ENCODE data around the gene CTIF. TPM values are rescaled to one million over a fixed set of nuclear protein-coding genes. Genes with fewer than 3 reads are reported as not detected.

CTIF gene
- total RNA-seq, 1 donor from 2014 or later: 51.5 TPM

GRCh38 chr18:48844271-48844670, 305.4 kb downstream of the CTIF start:
- H3K27ac Mint-ChIP-seq (ENCODE audit: unreplicated experiment): no peak overlapping the region
- no peak overlapping the region for H3K4me3 Mint-ChIP-seq (ENCODE audit: unreplicated experiment)
- peaks cover 6% of the 10 kb centered on the region for H3K36me3 Mint-ChIP-seq (ENCODE audit: low read depth, unreplicated experiment)
- TF ChIP-seq, protein P1, sequence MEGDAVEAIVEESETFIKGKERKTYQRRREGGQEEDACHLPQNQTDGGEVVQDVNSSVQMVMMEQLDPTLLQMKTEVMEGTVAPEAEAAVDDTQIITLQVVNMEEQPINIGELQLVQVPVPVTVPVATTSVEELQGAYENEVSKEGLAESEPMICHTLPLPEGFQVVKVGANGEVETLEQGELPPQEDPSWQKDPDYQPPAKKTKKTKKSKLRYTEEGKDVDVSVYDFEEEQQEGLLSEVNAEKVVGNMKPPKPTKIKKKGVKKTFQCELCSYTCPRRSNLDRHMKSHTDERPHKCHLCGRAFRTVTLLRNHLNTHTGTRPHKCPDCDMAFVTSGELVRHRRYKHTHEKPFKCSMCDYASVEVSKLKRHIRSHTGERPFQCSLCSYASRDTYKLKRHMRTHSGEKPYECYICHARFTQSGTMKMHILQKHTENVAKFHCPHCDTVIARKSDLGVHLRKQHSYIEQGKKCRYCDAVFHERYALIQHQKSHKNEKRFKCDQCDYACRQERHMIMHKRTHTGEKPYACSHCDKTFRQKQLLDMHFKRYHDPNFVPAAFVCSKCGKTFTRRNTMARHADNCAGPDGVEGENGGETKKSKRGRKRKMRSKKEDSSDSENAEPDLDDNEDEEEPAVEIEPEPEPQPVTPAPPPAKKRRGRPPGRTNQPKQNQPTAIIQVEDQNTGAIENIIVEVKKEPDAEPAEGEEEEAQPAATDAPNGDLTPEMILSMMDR (IDR thresholded peaks at IDR 0.05; ENCODE audit: unreplicated experiment): no peak
- H3K27me3 Mint-ChIP-seq (ENCODE audit: unreplicated experiment): peaks cover 28% of the 10 kb centered on the region
- no peak for DNase-seq (ENCODE audit: low spot score)
- H3K9me3 Mint-ChIP-seq (ENCODE audit: unreplicated experiment): no peaks in the 10 kb centered on the region
- H3K4me1 Mint-ChIP-seq (ENCODE audit: unreplicated experiment): peaks cover 60% of the 10 kb centered on the region

DNA sequence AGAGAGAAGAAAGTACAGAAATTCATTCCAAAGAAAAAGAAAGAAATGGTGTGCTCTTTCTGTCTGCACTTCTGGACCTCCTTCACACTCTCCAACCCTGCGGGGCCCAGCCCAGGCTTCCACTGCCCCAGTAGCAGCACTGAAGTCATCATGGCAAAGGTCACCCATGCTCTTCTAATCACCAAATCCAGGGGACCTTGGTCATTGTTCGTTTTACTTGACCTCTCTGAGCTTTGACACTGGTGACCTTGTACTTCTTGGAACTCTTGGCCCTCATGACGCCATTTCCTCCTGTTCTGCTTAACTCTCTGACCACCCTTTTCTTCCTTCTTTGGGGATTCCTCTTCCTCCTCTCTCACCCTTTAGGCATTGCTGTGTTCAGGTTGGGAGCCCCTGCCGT, 306.3 kb downstream of the CTIF start:
- H3K4me3 Mint-ChIP-seq (ENCODE audit: unreplicated experiment): no peak overlapping the region
- no peak for DNase-seq (ENCODE audit: low spot score)

DNA sequence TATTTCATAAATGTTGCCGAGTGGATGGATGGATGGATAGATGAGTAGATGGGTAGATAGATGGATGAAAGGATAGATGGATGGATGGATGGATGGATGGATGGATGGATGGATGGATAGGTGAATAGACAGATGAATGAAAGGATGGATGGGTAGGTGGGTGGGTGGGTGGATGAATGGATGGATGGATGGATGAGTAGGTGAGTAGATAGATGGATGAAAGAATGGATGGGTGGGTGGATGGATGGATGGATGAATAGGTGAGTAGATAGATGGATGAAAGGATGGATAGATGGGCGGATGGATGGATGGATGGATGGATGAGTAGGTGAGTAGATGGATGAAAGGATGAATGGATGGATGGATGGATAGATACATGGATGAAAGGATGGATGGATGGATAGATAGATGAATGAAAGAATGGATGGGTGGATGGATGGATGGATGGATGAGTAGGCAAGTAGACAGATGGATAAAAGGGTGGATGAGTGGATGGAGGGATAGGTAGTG, 307.6 kb downstream of the CTIF start:
- TF ChIP-seq, protein P1 (IDR thresholded peaks at IDR 0.05; ENCODE audit: unreplicated experiment): no peak
- Mint-ChIP-seq H3K27me3 (ENCODE audit: unreplicated experiment) (peaks cover 24% of the 10 kb centered on the region), H3K4me3 (ENCODE audit: unreplicated experiment) (peak overlapping the region; percentile 0), H3K27ac (ENCODE audit: unreplicated experiment) (no peak overlapping the region), H3K9me3 (ENCODE audit: unreplicated experiment) (no peaks in the 10 kb centered on the region), H3K4me1 (ENCODE audit: unreplicated experiment) (peaks cover 65% of the 10 kb centered on the region), H3K36me3 (ENCODE audit: low read depth, unreplicated experiment) (peaks cover 12% of the 10 kb centered on the region)
- DNase-seq (ENCODE audit: low spot score): no peak

More for the DNA sequence above, 306.3 kb downstream of the CTIF start:
- no peak overlapping the region for H3K27ac Mint-ChIP-seq (ENCODE audit: unreplicated experiment)
- H3K9me3 Mint-ChIP-seq (ENCODE audit: unreplicated experiment): no peaks in the 10 kb centered on the region
- H3K4me1 Mint-ChIP-seq (ENCODE audit: unreplicated experiment): peaks cover 56% of the 10 kb centered on the region
- peaks cover 10% of the 10 kb centered on the region for H3K36me3 Mint-ChIP-seq (ENCODE audit: low read depth, unreplicated experiment)
- TF ChIP-seq, protein P1 (IDR thresholded peaks at IDR 0.05; ENCODE audit: unreplicated experiment): no peak
- H3K27me3 Mint-ChIP-seq (ENCODE audit: unreplicated experiment): peaks cover 25% of the 10 kb centered on the region

- peaks cover 21% of the 10 kb centered on the region for H3K27me3 Mint-ChIP-seq (ENCODE audit: unreplicated experiment)
- peaks cover 61% of the 10 kb centered on the region for H3K4me1 Mint-ChIP-seq (ENCODE audit: unreplicated experiment)
- DNase-seq (ENCODE audit: low spot score): no peak
- H3K9me3 Mint-ChIP-seq (ENCODE audit: unreplicated experiment): no peaks in the 10 kb centered on the region
- TF ChIP-seq, protein P1 (IDR thresholded peaks at IDR 0.05; ENCODE audit: unreplicated experiment): no peak
- no peak overlapping the region for H3K4me3 Mint-ChIP-seq (ENCODE audit: unreplicated experiment)
- peak overlapping the region; percentile 53 for H3K27ac Mint-ChIP-seq (ENCODE audit: unreplicated experiment)
- peaks cover 12% of the 10 kb centered on the region for H3K36me3 Mint-ChIP-seq (ENCODE audit: low read depth, unreplicated experiment)
Measured at GRCh38 chr18:48847807-48848486, 309.1 kb downstream of the CTIF start.

DNA sequence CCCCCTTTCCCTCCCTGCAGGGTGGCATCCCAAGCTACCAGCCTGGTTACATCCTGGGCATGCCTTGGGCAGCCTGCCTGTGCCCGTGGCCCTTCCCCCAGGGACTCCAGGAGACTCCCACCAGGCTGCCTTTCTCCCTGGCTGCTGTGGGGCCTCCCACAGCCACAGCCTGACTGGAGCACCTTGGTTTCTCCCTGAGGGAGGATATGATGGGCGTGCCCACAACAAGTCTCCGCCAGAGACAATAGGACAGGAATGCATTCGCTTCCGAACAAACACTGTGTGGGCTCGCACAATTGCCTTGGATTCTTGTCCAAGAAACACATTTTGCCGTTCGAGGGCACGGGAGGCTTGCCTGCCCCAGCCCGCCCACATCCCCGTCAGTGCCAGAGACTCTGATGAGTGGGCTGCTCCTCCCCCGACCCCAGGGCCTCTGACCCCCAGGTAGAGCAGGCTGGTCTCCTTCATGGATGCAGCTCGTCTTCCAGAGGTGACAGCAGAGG, 309.9 kb downstream of the CTIF start:
- Mint-ChIP-seq H3K36me3 (ENCODE audit: low read depth, unreplicated experiment) (peaks cover 12% of the 10 kb centered on the region), H3K27ac (ENCODE audit: unreplicated experiment) (peak overlapping the region; percentile 61), H3K4me1 (ENCODE audit: unreplicated experiment) (peaks cover 56% of the 10 kb centered on the region), H3K9me3 (ENCODE audit: unreplicated experiment) (no peaks in the 10 kb centered on the region), H3K4me3 (ENCODE audit: unreplicated experiment) (no peak overlapping the region), H3K27me3 (ENCODE audit: unreplicated experiment) (peaks cover 22% of the 10 kb centered on the region)
- TF ChIP-seq, protein P1 (IDR thresholded peaks at IDR 0.05; ENCODE audit: unreplicated experiment): no peak
- peak; percentile 25 for DNase-seq (ENCODE audit: low spot score)
